HG02840 (cell line): ENCODE measurements around the gene CCDC185.

ENCODE experiments used
- ATAC-seq: cut with Tn5 transposase; IDR thresholded peaks from one replicate; pipeline ENCODE4 v1.9.1; 2021; ENCODE audit warnings: mild to moderate bottlenecking, moderate library complexity, moderate number of reproducible peaks; ENCODE audit not compliant: unreplicated experiment, low FRiP score

The CCDC185 gene

GRCh38 chr1:223393275-223394214, at the start of gene CCDC185:
Gene CCDC185, plus strand, starts transcription at chr1:223393415. Its CDS starts 61 bp downstream, at chr1:223393476.
- ATAC-seq = no peak

- ATAC-seq = no peak
Measured at GRCh38 chr1:223343692-223344091, 49.5 kb upstream of the CCDC185 start.

GRCh38 chr1:223344491-223344890, 48.7 kb upstream of the CCDC185 start:
- no peak for ATAC-seq

GRCh38 chr1:223345720-223346119, 47.5 kb upstream of the CCDC185 start:
- no peak for ATAC-seq

- ATAC-seq = no peak
Measured at GRCh38 chr1:223346311-223346710, 46.9 kb upstream of the CCDC185 start.

- ATAC-seq = no peak
Measured at GRCh38 chr1:223347583-223347982, 45.6 kb upstream of the CCDC185 start.

GRCh38 chr1:223348439-223348838, 44.8 kb upstream of the CCDC185 start:
- ATAC-seq = no peak

GRCh38 chr1:223349241-223349640, 44.0 kb upstream of the CCDC185 start:
- ATAC-seq = no peak

GRCh38 chr1:223350361-223350908, 42.8 kb upstream of the CCDC185 start:
- ATAC-seq = no peak

- no peak for ATAC-seq
Measured at GRCh38 chr1:223352944-223353343, 40.3 kb upstream of the CCDC185 start.

GRCh38 chr1:223353939-223354338, 39.3 kb upstream of the CCDC185 start:
- ATAC-seq = no peak

- ATAC-seq = no peak
Measured at GRCh38 chr1:223355699-223356098, 37.5 kb upstream of the CCDC185 start.

- no peak for ATAC-seq
Measured at GRCh38 chr1:223358826-223359225, 34.4 kb upstream of the CCDC185 start.

GRCh38 chr1:223363057-223363855, 30.0 kb upstream of the CCDC185 start:
- no peak for ATAC-seq

GRCh38 chr1:223363856-223364684, 29.1 kb upstream of the CCDC185 start, which contains the start of gene SUSD4:
Gene SUSD4, minus strand, starts transcription at chr1:223364176. Its CDS starts 751 bp downstream, at chr1:223363425.
- no peak for ATAC-seq

- ATAC-seq = no peak
Measured at GRCh38 chr1:223364685-223365382, 28.4 kb upstream of the CCDC185 start.

- ATAC-seq = no peak
Measured at GRCh38 chr1:223374064-223374610, 19.1 kb upstream of the CCDC185 start.

GRCh38 chr1:223378754-223379153, 14.5 kb upstream of the CCDC185 start:
- ATAC-seq = no peak

- no peak for ATAC-seq
Measured at GRCh38 chr1:223386013-223386412, 7.2 kb upstream of the CCDC185 start.
